ENCODE data around the gene SLC34A3. TPM values are rescaled to one million over a fixed set of nuclear protein-coding genes. Genes with fewer than 3 reads are reported as not detected.

The SLC34A3 gene
- total RNA-seq (2022; extraction: Qiagen RNA extraction) = 0.05 to 0.11 TPM (median 0.06 TPM) in 5 replicates

GRCh38 chr9:137230705-137231371 is at the start of gene SLC34A3:
TSS of gene SLC34A3 (plus strand) at chr9:137230901. CDS start at chr9:137231703, 802 bp downstream.

GRCh38 chr9:137188490-137189296 is 42.0 kb upstream of the SLC34A3 start, which contains the start of the genes ANAPC2 and SSNA1:
TSS of gene ANAPC2 (minus strand) at chr9:137188560. CDS start at chr9:137188532, 28 bp downstream.
TSS of gene SSNA1 (plus strand) at chr9:137188676. CDS start at chr9:137188727, 51 bp downstream.

GRCh38 chr9:137200311-137201204 is 30.1 kb upstream of the SLC34A3 start, which contains the start of gene TPRN:
TSS of gene TPRN (minus strand) at chr9:137200741. CDS start at chr9:137200711, 30 bp downstream.

GRCh38 chr9:137205126-137206069 is 25.3 kb upstream of the SLC34A3 start, which contains the start of the genes NDOR1 and TMEM203:
TSS of gene NDOR1 (plus strand) at chr9:137205700. CDS start at chr9:137205778, 78 bp downstream.
TSS of gene TMEM203 (minus strand) at chr9:137205648. CDS start at chr9:137205414, 234 bp downstream.

GRCh38 chr9:137222190-137223077 is 8.3 kb upstream of the SLC34A3 start, which contains the start of gene RNF208:
TSS of gene RNF208 (minus strand) at chr9:137222240. CDS start at chr9:137221212, 1,028 bp downstream.

GRCh38 chr9:137224830-137225694 is 5.6 kb upstream of the SLC34A3 start, which contains the start of gene CYSRT1:
TSS of gene CYSRT1 (plus strand) at chr9:137225174. CDS start at chr9:137225622, 448 bp downstream.

GRCh38 chr9:137227054-137227852 is 3.4 kb upstream of the SLC34A3 start, which contains the start of gene RNF224:
TSS of gene RNF224 (plus strand) at chr9:137227502. CDS start at chr9:137228336, 834 bp downstream.

GRCh38 chr9:137240841-137241489 is 10.3 kb downstream of the SLC34A3 start, which contains the start of gene TUBB4B:
TSS of gene TUBB4B (plus strand) at chr9:137241287. CDS start at chr9:137241361, 74 bp downstream.

GRCh38 chr9:137251194-137251461 is 20.4 kb downstream of the SLC34A3 start, which contains the start of gene STPG3:
TSS of gene STPG3 (plus strand) at chr9:137251286. CDS start at chr9:137251287, 1 bp downstream.

GRCh38 chr9:137254624-137255447 is 24.1 kb downstream of the SLC34A3 start, which contains the start of gene NELFB:
TSS of gene NELFB (plus strand) at chr9:137255327.

GRCh38 chr9:137277329-137278041 is 46.8 kb downstream of the SLC34A3 start, which contains the start of gene TOR4A:
TSS of gene TOR4A (plus strand) at chr9:137277726. CDS start at chr9:137278690, 964 bp downstream.

Data from A549 treated with dexamethasone at 1 μM for 4 hours (cell line).